GM21737 (cell line): ENCODE data around the gene CACNA2D3.

Experiments used
- ATAC-seq: cut with Tn5 transposase; IDR thresholded peaks from one replicate; pipeline ENCODE4 v1.9.1; 2021; ENCODE audit warnings: mild to moderate bottlenecking, moderate library complexity; ENCODE audit not compliant: unreplicated experiment

CACNA2D3 gene

GRCh38 chr3:54888873-54889272 lies 766.5 kb downstream of the CACNA2D3 start:
- ATAC-seq: no peak

- ATAC-seq: no peak
These were observed 767.4 kb downstream of the CACNA2D3 start for GRCh38 chr3:54889731-54890130.

GRCh38 chr3:54891540-54891897 lies 769.2 kb downstream of the CACNA2D3 start:
- ATAC-seq: no peak

GRCh38 chr3:54892168-54892567 lies 769.8 kb downstream of the CACNA2D3 start:
- no peak for ATAC-seq

- ATAC-seq: no peak
These were observed 773.3 kb downstream of the CACNA2D3 start for GRCh38 chr3:54895613-54896012.

GRCh38 chr3:54897028-54897711 lies 774.8 kb downstream of the CACNA2D3 start:
- no peak for ATAC-seq

- ATAC-seq: no peak
These were observed 776.9 kb downstream of the CACNA2D3 start for GRCh38 chr3:54899273-54899672.

- no peak for ATAC-seq
These were observed 778.7 kb downstream of the CACNA2D3 start for GRCh38 chr3:54900838-54901591.

GRCh38 chr3:54901906-54902685 lies 779.7 kb downstream of the CACNA2D3 start:
- no peak for ATAC-seq

- ATAC-seq: no peak
These were observed 783.0 kb downstream of the CACNA2D3 start for GRCh38 chr3:54905261-54905888.

GRCh38 chr3:54905920-54906319 lies 783.6 kb downstream of the CACNA2D3 start:
- no peak for ATAC-seq

GRCh38 chr3:54906763-54907162 lies 784.4 kb downstream of the CACNA2D3 start:
- ATAC-seq: no peak

GRCh38 chr3:54909191-54909590 lies 786.8 kb downstream of the CACNA2D3 start:
- no peak for ATAC-seq

- no peak for ATAC-seq
These were observed 791.8 kb downstream of the CACNA2D3 start for GRCh38 chr3:54914180-54914579.

GRCh38 chr3:54915181-54915580 lies 792.8 kb downstream of the CACNA2D3 start:
- no peak for ATAC-seq

GRCh38 chr3:54915976-54916375 lies 793.6 kb downstream of the CACNA2D3 start:
- no peak for ATAC-seq

GRCh38 chr3:54916732-54917131 lies 794.4 kb downstream of the CACNA2D3 start:
- no peak for ATAC-seq

- no peak for ATAC-seq
These were observed 794.8 kb downstream of the CACNA2D3 start for GRCh38 chr3:54917174-54917573.

GRCh38 chr3:54917862-54918261 lies 795.5 kb downstream of the CACNA2D3 start:
- ATAC-seq: no peak

GRCh38 chr3:54918516-54918915 lies 796.2 kb downstream of the CACNA2D3 start:
- no peak for ATAC-seq

- ATAC-seq: no peak
These were observed 805.9 kb downstream of the CACNA2D3 start, which contains the start of gene LRTM1 for GRCh38 chr3:54928046-54928770. LRTM1 (minus strand) TSS chr3:54928059; CDS start chr3:54927911, 148 bp downstream.
